Measurements from ENCODE around the gene IL2RG.
A peak's percentile ranks its signal among the peaks of the same experiment; 100 is the strongest.

Gene IL2RG

GRCh38 chrX:71109051-71109450 lies 2.3 kb downstream of the IL2RG start:
- FAIRE-seq, result no peak
- DNase-seq (ENCODE audit: low spot score), result no peak

- DNase-seq (ENCODE audit: low spot score), result no peak
- FAIRE-seq, result no peak
Measured at GRCh38 chrX:71107762-71108360, 3.5 kb downstream of the IL2RG start.

GRCh38 chrX:71107245-71107644 lies 4.1 kb downstream of the IL2RG start:
- FAIRE-seq, result no peak
- no peak for DNase-seq (ENCODE audit: low spot score)

- DNase-seq (ENCODE audit: low spot score) (no peak), FAIRE-seq (no peak)
Measured at GRCh38 chrX:71106427-71106826, 5.0 kb downstream of the IL2RG start, which contains the start of gene CXorf65. Gene CXorf65, minus strand, starts transcription at chrX:71106740. Its CDS starts 184 bp downstream, at chrX:71106556.

- no peak for FAIRE-seq
Measured at GRCh38 chrX:71105628-71106027, 5.7 kb downstream of the IL2RG start.

GRCh38 chrX:71103110-71103983 lies 8.0 kb downstream of the IL2RG start:
- DNase-seq (ENCODE audit: low spot score) (peak; percentile 10), FAIRE-seq (no peak)

More at GRCh38 chrX:71105628-71106027, 5.7 kb downstream of the IL2RG start:
- no peak for DNase-seq (ENCODE audit: low spot score)

GRCh38 chrX:71102292-71102691 lies 9.1 kb downstream of the IL2RG start:
- FAIRE-seq, result no peak
- DNase-seq (ENCODE audit: low spot score), result no peak

GRCh38 chrX:71100581-71101505 lies 10.5 kb downstream of the IL2RG start:
- no peak for FAIRE-seq

GRCh38 chrX:71099736-71100135 lies 11.6 kb downstream of the IL2RG start:
- FAIRE-seq, result no peak

More at GRCh38 chrX:71100581-71101505, 10.5 kb downstream of the IL2RG start:
- DNase-seq (ENCODE audit: low spot score), result no peak

GRCh38 chrX:71098951-71099506 lies 12.3 kb downstream of the IL2RG start:
- DNase-seq (ENCODE audit: low spot score) (no peak), FAIRE-seq (no peak)

More at GRCh38 chrX:71099736-71100135, 11.6 kb downstream of the IL2RG start:
- DNase-seq (ENCODE audit: low spot score), result no peak

GRCh38 chrX:71098302-71098701 lies 13.1 kb downstream of the IL2RG start:
- FAIRE-seq, result no peak
- DNase-seq (ENCODE audit: low spot score), result peak; percentile 38

GRCh38 chrX:71096760-71097032 lies 14.7 kb downstream of the IL2RG start:
- FAIRE-seq (no peak), DNase-seq (ENCODE audit: low spot score) (no peak)

GRCh38 chrX:71095981-71096759 lies 15.2 kb downstream of the IL2RG start:
- DNase-seq (ENCODE audit: low spot score) (peak; percentile 72), FAIRE-seq (no peak)

- FAIRE-seq (no peak), DNase-seq (ENCODE audit: low spot score) (peak; percentile 91)
Measured at GRCh38 chrX:71095555-71095980, 15.8 kb downstream of the IL2RG start, which contains the start of gene FOXO4. Gene FOXO4, plus strand, starts transcription at chrX:71095851. Its CDS starts 678 bp downstream, at chrX:71096529.

- no peak for DNase-seq (ENCODE audit: low spot score)
- FAIRE-seq, result no peak
Measured at GRCh38 chrX:71095033-71095432, 16.3 kb downstream of the IL2RG start.

GRCh38 chrX:71091263-71091662 lies 20.1 kb downstream of the IL2RG start:
- DNase-seq (ENCODE audit: low spot score) (no peak), FAIRE-seq (no peak)

- FAIRE-seq, result no peak
- no peak for DNase-seq (ENCODE audit: low spot score)
Measured at GRCh38 chrX:71085900-71086299, 25.5 kb downstream of the IL2RG start.

GRCh38 chrX:71082822-71083221 lies 28.6 kb downstream of the IL2RG start:
- DNase-seq (ENCODE audit: low spot score), result no peak
- FAIRE-seq, result no peak

GRCh38 chrX:71082124-71082647 lies 29.2 kb downstream of the IL2RG start:
- FAIRE-seq, result no peak
- no peak for DNase-seq (ENCODE audit: low spot score)
